HCT116 (cell line): ENCODE results near the gene CTBP2. TPM values are rescaled to one million over a fixed set of nuclear protein-coding genes. Genes with fewer than 3 reads are reported as not detected.

Source experiments
- ATAC-seq: fragments of 200-7000 bp; cut with Tn5 transposase; 2 replicates; pipeline ENCODE4 v1.9.1; 2020; ENCODE audit warnings: mild to moderate bottlenecking, moderate library complexity
- BruUV-seq: library from RNA; stranded (reverse); fragments of 400-500 nt; replicated peaks from 2 replicates; lab custom pipeline; 2021; lab: Mats Ljungman, UMichigan
- CTCF ChIA-PET: fragments of 300-600 bp; sonication (Branson Sonifier 250); formaldehyde crosslinking; loops from one replicate; lab custom pipeline; 2021; ENCODE audit warnings: antibody characterized with exemption; lab: Charles Lee
- POLR2A ChIA-PET: fragments of 300-600, 350-600 bp; sonication (Branson Sonifier 250); formaldehyde crosslinking; loops from one replicate; lab custom pipeline; 2021; ENCODE audit warnings: antibody characterized with exemption; lab: Charles Lee
- RAD21 ChIA-PET, 2 experiments: fragments of 300-600 bp; sonication (Branson Sonifier 250); formaldehyde crosslinking; loops; one replicate each; lab custom pipeline; 2023; ENCODE audit warnings: low total read pairs in 2 of 2; ENCODE audit not compliant: uncharacterized antibody in 2 of 2, unreplicated experiment in 2 of 2, low non-redundant PET in 1 of 2; lab: Charles Lee
- DNase-seq: peaks from one replicate; pipeline ENCODE4 v3.0.0-alpha.2; 2010; ENCODE audit warnings: low read depth, low spot score
- H2AFZ ChIP-seq: fragments of 200-600 bp; shearing (Covaris generic), sonication (generic); 2 replicates; pipeline ENCODE4 v1.6.1; 2017; ENCODE audit warnings: low read depth, mixed run types, mixed read lengths, antibody characterized with exemption, low read length; ENCODE audit not compliant: poor library complexity, severe bottlenecking
- H3K27ac ChIP-seq: 2 replicates; pipeline ENCODE4 v1.5.1; 2012; ENCODE audit warnings: low read depth, low read length
- H3K27me3 ChIP-seq: fragments of 200-600 bp; sonication (generic); 2 replicates; pipeline ENCODE4 v1.6.1; 2016; ENCODE audit warnings: mixed run types, low read length, mixed read lengths; ENCODE audit not compliant: insufficient read depth
- H3K36me3 ChIP-seq, 2 experiments: fragments of 200-500 bp in 1 of 2; fragments of 200-600 bp in 1 of 2; sonication (Bioruptor generic) in 1 of 2; sonication (generic) in 1 of 2; 2 replicates each; pipeline versions ENCODE4 v1.5.1 to v1.6.1; 2014 to 2016; ENCODE audit warnings: low read length in 2 of 2, inconsistent platforms in 1 of 2, mixed read lengths in 1 of 2, mixed run types in 1 of 2; ENCODE audit not compliant: insufficient read depth in 2 of 2, control insufficient read depth in 1 of 2
- H3K4me1 ChIP-seq, 2 experiments: fragments of 200-600 bp in 1 of 2; sonication (generic) in 1 of 2; 2 replicates each; pipeline versions ENCODE4 v1.5.1 to v1.6.1; 2012 to 2017; ENCODE audit warnings: low read length in 2 of 2, inconsistent platforms in 1 of 2, mild to moderate bottlenecking in 1 of 2, mixed read lengths in 1 of 2, mixed run types in 1 of 2, moderate library complexity in 1 of 2; ENCODE audit not compliant: insufficient read depth in 2 of 2, control insufficient read depth in 1 of 2
- H3K4me2 ChIP-seq: fragments of 200-600 bp; sonication (generic); 2 replicates; pipeline ENCODE4 v1.6.1; 2017; ENCODE audit warnings: mixed run types, low read length, mixed read lengths
- H3K4me3 ChIP-seq, 2 experiments: fragments of 200-600 bp in 1 of 2; sonication (generic) in 1 of 2; replicated peaks in 1 of 2; 2 replicates each; pipeline ENCODE4 v1.5.1; 2011 to 2016; ENCODE audit warnings: low read length in 2 of 2, control low read depth in 1 of 2, low read depth in 1 of 2, mild to moderate bottlenecking in 1 of 2, mixed read lengths in 1 of 2, mixed run types in 1 of 2
- H3K79me2 ChIP-seq: fragments of 200-600 bp; sonication (generic); 2 replicates; pipeline ENCODE4 v1.6.1; 2017; ENCODE audit warnings: mild to moderate bottlenecking, mixed run types, low read length, moderate library complexity, mixed read lengths; ENCODE audit not compliant: insufficient read depth
- H3K9ac ChIP-seq: fragments of 200-600 bp; sonication (generic); 2 replicates; pipeline ENCODE4 v1.6.1; 2016; ENCODE audit warnings: low read length, mixed read lengths
- H3K9me2 ChIP-seq: fragments of 200-600 bp; sonication (generic), shearing (Covaris generic); 2 replicates; pipeline ENCODE4 v1.6.1; 2017; ENCODE audit warnings: mixed run types, mild to moderate bottlenecking, moderate library complexity; ENCODE audit not compliant: insufficient read depth
- H3K9me3 ChIP-seq, 2 experiments: fragments of 200-500 bp in 1 of 2; fragments of 200-600 bp in 1 of 2; sonication (Bioruptor generic) in 1 of 2; sonication (generic) in 1 of 2; 2 replicates each; pipeline ENCODE4 v1.6.1; 2014 to 2017; ENCODE audit warnings: low read length in 2 of 2, mixed read lengths in 2 of 2, inconsistent platforms in 1 of 2, low read depth in 1 of 2, mild to moderate bottlenecking in 1 of 2, mixed run types in 1 of 2, moderate library complexity in 1 of 2; ENCODE audit not compliant: control insufficient read depth in 1 of 2, insufficient read depth in 1 of 2
- H4K20me1 ChIP-seq: fragments of 200-600 bp; sonication (generic), shearing (Covaris generic); 2 replicates; pipeline ENCODE4 v1.6.1; 2017; ENCODE audit warnings: mixed run types, mild to moderate bottlenecking, moderate library complexity; ENCODE audit not compliant: insufficient read depth
- ATF3 ChIP-seq: IDR thresholded peaks from 2 replicates; pipeline ENCODE4 v1.6.1; 2012
- CEBPB ChIP-seq: IDR thresholded peaks from 2 replicates; pipeline ENCODE4 v1.6.1; 2012; ENCODE audit warnings: low read depth
- EZH2 ChIP-seq: fragments of 200-600 bp; sonication (generic); IDR thresholded peaks from 2 replicates; pipeline ENCODE4 v1.6.1; 2017; ENCODE audit warnings: antibody characterized with exemption, mixed run types
- FOSL1 ChIP-seq: IDR thresholded peaks from 2 replicates; pipeline ENCODE4 v1.6.1; 2012; ENCODE audit warnings: low read depth
- JUND ChIP-seq: IDR thresholded peaks from 2 replicates; pipeline ENCODE4 v1.6.1; 2012
- MAX ChIP-seq: IDR thresholded peaks from 2 replicates; pipeline ENCODE4 v1.6.1; 2012
- REST ChIP-seq: IDR thresholded peaks from 2 replicates; pipeline ENCODE4 v1.6.1; 2012; ENCODE audit warnings: low read depth
- TCF7L2 ChIP-seq: IDR thresholded peaks from 2 replicates; pipeline ENCODE4 v1.7.0; 2011; ENCODE audit warnings: borderline replicate concordance, inconsistent platforms; ENCODE audit not compliant: insufficient read depth, insufficient read length; ENCODE audit errors: extremely low read depth
- YY1 ChIP-seq: IDR thresholded peaks from 2 replicates; pipeline ENCODE4 v1.6.1; 2011; ENCODE audit warnings: low read length, low read depth, moderate library complexity, mild to moderate bottlenecking; ENCODE audit not compliant: insufficient replicate concordance; ENCODE audit errors: extremely low read depth
- ZBTB33 ChIP-seq: IDR thresholded peaks from 2 replicates; pipeline ENCODE4 v1.6.1; 2011; ENCODE audit warnings: mild to moderate bottlenecking, low read length, moderate library complexity; ENCODE audit not compliant: insufficient replicate concordance; ENCODE audit errors: extremely low read depth
- ZFX ChIP-seq: fragments of 450-650 bp; IDR thresholded peaks from 2 replicates; pipeline ENCODE4 v1.6.1; 2017
- ZNF274 ChIP-seq: fragments of 200-500 bp; sonication (Bioruptor generic); IDR thresholded peaks from 2 replicates; pipeline ENCODE4 v1.6.1; 2014; ENCODE audit warnings: mild to moderate bottlenecking, low read depth, low read length, inconsistent platforms
- intact Hi-C: fragments of 100-400 bp; cut with micrococcal nuclease; formaldehyde crosslinking; loops from 2 replicates; pipeline ENCODE4 v1.10.0; 2022
- total RNA-seq: library from RNA; stranded (reverse); gene quantifications from one replicate; pipeline ENCODE4 v1.2.1, GENCODE V29; 2021; ENCODE audit not compliant: unreplicated experiment

CTBP2 gene
- total RNA-seq, 1 experiment from 2014 or later = 144 TPM

- H3K36me3 ChIP-seq = no peaks in the 10 kb centered on the region
- RAD21 ChIA-PET = no interaction called here
- CTCF ChIA-PET = no interaction called here
- no peaks in the 10 kb centered on the region for H3K79me2 ChIP-seq
- H3K9me2 ChIP-seq = no peaks in the 10 kb centered on the region
- ATAC-seq (no peak), DNase-seq (no peak)
- no peak overlapping the region for H3K4me3 ChIP-seq
- H3K27ac ChIP-seq = no peak overlapping the region
- POLR2A ChIA-PET = no interaction called here
- no peak overlapping the region for H3K9ac ChIP-seq
- no peaks in the 10 kb centered on the region for H4K20me1 ChIP-seq
- BruUV-seq = no TSS peak
- TF ChIP-seq MAX = no peak
- no peak for TF ChIP-seq FOSL1
- no peak for TF ChIP-seq JUND
- TF ChIP-seq ZBTB33 = no peak
- TF ChIP-seq EZH2 = no peak
- no peak for TF ChIP-seq ATF3
- no peak for TF ChIP-seq TCF7L2
- TF ChIP-seq CEBPB = no peak
- no peak for TF ChIP-seq ZFX
- TF ChIP-seq REST = no peak
- no peak for TF ChIP-seq ZNF274
- TF ChIP-seq YY1 = no peak
- TF ChIP-seq, all 23 proteins: peak for 0
- Histone ChIP-seq H3K4me1 (no peaks in the 10 kb centered on the region), H3K27me3 (peaks cover 6% of the 10 kb centered on the region; the same call in 1 of the 2 replicates), H2AFZ (no peak overlapping the region), H3K4me2 (no peak overlapping the region), H3K9me3 (no peaks in the 10 kb centered on the region)
- intact Hi-C loops = no loop called here
Observed at GRCh38 chr10:125169915-125170314, 9.6 kb upstream of the CTBP2 start.
